K562 (cell line): ENCODE measurements around the gene RBMS3. TPM values are rescaled to one million over a fixed set of nuclear protein-coding genes. Genes with fewer than 3 reads are reported as not detected.

Experiments used
- ATAC-seq: fragments of 200-7000 bp; cut with Tn5 transposase; 3 replicates; pipeline ENCODE4 v1.9.1; 2020; ENCODE audit warnings: moderate library complexity
- BruUV-seq: library from RNA; stranded (reverse); fragments of 400-500 nt; replicated peaks from 2 replicates; lab custom pipeline; 2021; lab: Mats Ljungman, UMichigan
- CTCF ChIA-PET: fragments of 300-600 bp; formaldehyde crosslinking; extraction: SDS; loops from one replicate; lab custom pipeline; 2021; ENCODE audit warnings: low intra/inter-chr PET ratio; lab: Yijun Ruan, JAX
- POLR2A ChIA-PET: fragments of 300-600, 350-650 bp; sonication (Branson Sonifier 250); formaldehyde crosslinking; extraction: SDS; loops from one replicate; lab custom pipeline; 2021; ENCODE audit warnings: antibody characterized with exemption, inconsistent platforms; lab: Yijun Ruan, JAX
- DNase-seq, 4 experiments: peaks; one replicate each; pipeline versions ENCODE4 v3.0.0 to v3.0.0-alpha.2; 2011 to 2018; ENCODE audit warnings: low spot score in 3 of 4, mixed read lengths in 3 of 4; ENCODE audit errors: extremely low read depth in 1 of 4
- FAIRE-seq: peaks from 2 replicates; lab custom pipeline; 2011; peaks lifted over from hg19 to GRCh38; lab: Jason Lieb, UNC
- H2AFZ ChIP-seq: 2 replicates; pipeline ENCODE4 v1.6.0; 2011; ENCODE audit warnings: low read depth, low read length, control low read depth, inconsistent platforms
- H3K27ac ChIP-seq: fragments of 200-600 bp; 3 replicates; pipeline ENCODE4 v1.8.0; 2011; ENCODE audit warnings: low read depth, mild to moderate bottlenecking, control low read depth, inconsistent platforms, low read length, moderate library complexity, mixed read lengths; ENCODE audit errors: extremely low read depth
- H3K27me3 ChIP-seq, 2 experiments: fragments of 300-600 bp in 1 of 2; 2 replicates in 1 of 2; 3 replicates in 1 of 2; pipeline versions ENCODE4 v1.6.0 to v1.8.0; 2011; ENCODE audit warnings: inconsistent platforms in 2 of 2, low read length in 2 of 2, mild to moderate bottlenecking in 1 of 2, mixed read lengths in 1 of 2, moderate library complexity in 1 of 2; ENCODE audit not compliant: control insufficient read depth in 2 of 2, insufficient read depth in 2 of 2
- H3K36me3 ChIP-seq: fragments of 300-600 bp; 3 replicates; pipeline ENCODE4 v1.8.0; 2011; ENCODE audit warnings: mild to moderate bottlenecking, low read length, inconsistent platforms; ENCODE audit not compliant: control insufficient read depth, insufficient read depth
- H3K4me1 ChIP-seq, 2 experiments: fragments of 200-600 bp in 1 of 2; replicated peaks in 1 of 2; 2 replicates in 1 of 2; 3 replicates in 1 of 2; pipeline versions ENCODE4 v1.5.1 to v1.8.0; 2011; ENCODE audit warnings: inconsistent platforms in 2 of 2, low read length in 2 of 2, mild to moderate bottlenecking in 1 of 2, mixed read lengths in 1 of 2, moderate library complexity in 1 of 2; ENCODE audit not compliant: control insufficient read depth in 2 of 2, insufficient read depth in 2 of 2
- H3K4me2 ChIP-seq: 2 replicates; pipeline ENCODE4 v1.6.1; 2011; ENCODE audit warnings: low read length, control low read depth, inconsistent platforms, mixed read lengths; ENCODE audit not compliant: insufficient read depth
- H3K4me3 ChIP-seq: fragments of 200-600 bp; sonication (generic), shearing (Covaris generic); 2 replicates; pipeline ENCODE4 v1.5.1; 2016; ENCODE audit warnings: control low read depth, inconsistent platforms
- H3K79me2 ChIP-seq: fragments of 200-600 bp; 3 replicates; pipeline ENCODE4 v1.8.0; 2011; ENCODE audit warnings: low read length, inconsistent platforms; ENCODE audit not compliant: control insufficient read depth, insufficient read depth
- H3K9ac ChIP-seq, 2 experiments: 2 replicates each; pipeline versions ENCODE4 v1.6.0 to v1.6.1; 2011; ENCODE audit warnings: low read depth in 2 of 2, low read length in 2 of 2, control low read depth in 1 of 2, inconsistent platforms in 1 of 2, mild to moderate bottlenecking in 1 of 2, mixed read lengths in 1 of 2; ENCODE audit not compliant: insufficient read depth in 1 of 2
- H3K9me1 ChIP-seq: one replicate; pipeline ENCODE4 v1.6.0; 2011; ENCODE audit warnings: inconsistent platforms, mild to moderate bottlenecking, low read length, moderate library complexity; ENCODE audit not compliant: control insufficient read depth, insufficient read depth
- H3K9me3 ChIP-seq: replicated peaks from 2 replicates; pipeline ENCODE4 v1.5.1; 2011; ENCODE audit warnings: low read depth, low read length, inconsistent platforms; ENCODE audit not compliant: control insufficient read depth, insufficient read depth
- H4K20me1 ChIP-seq: replicated peaks from 2 replicates; pipeline ENCODE4 v1.6.1; 2011; ENCODE audit warnings: low read length, inconsistent platforms, mixed read lengths; ENCODE audit not compliant: control insufficient read depth, insufficient read depth
- ARID4B ChIP-seq: sonication (generic); formaldehyde crosslinking; IDR thresholded peaks from 2 replicates; pipeline ENCODE4 v1.8.0; 2022; ENCODE audit warnings: mild to moderate bottlenecking, missing genetic modification reagents
- BCLAF1 ChIP-seq, 2 experiments: fragments of 450-650 bp in 1 of 2; IDR thresholded peaks; 2 replicates each; pipeline ENCODE4 v1.6.1; 2011 to 2017; ENCODE audit warnings: low read depth in 2 of 2, antibody characterized with exemption in 1 of 2, borderline replicate concordance in 1 of 2, low read length in 1 of 2, mild to moderate bottlenecking in 1 of 2, mixed read lengths in 1 of 2; ENCODE audit not compliant: control insufficient read depth in 1 of 2
- CTCF ChIP-seq, 3 experiments: IDR thresholded peaks in 2 of 3; conservative IDR thresholded peaks in 1 of 3; 2 replicates each; pipeline ENCODE4 v1.5.1; 2011 to 2012; ENCODE audit warnings: low read length in 3 of 3, mild to moderate bottlenecking in 3 of 3, control low read depth in 2 of 3, improper control_type of control experiment in 1 of 3, inconsistent platforms in 1 of 3, low read depth in 1 of 3, mixed read lengths in 1 of 3, moderate library complexity in 1 of 3; ENCODE audit not compliant: insufficient read depth in 2 of 3
- HOXB6 ChIP-seq: fragments of 250-450 bp; sonication (Bioruptor Pico); IDR thresholded peaks from 2 replicates; pipeline ENCODE4 v1.5.1; 2022; ENCODE audit warnings: mild to moderate bottlenecking, borderline replicate concordance
- MTA1 ChIP-seq: fragments of 450-650 bp; IDR thresholded peaks from 2 replicates; pipeline ENCODE4 v1.6.1; 2017; ENCODE audit warnings: borderline replicate concordance
- MYBL2 ChIP-seq, 2 experiments: fragments of 450-650 bp in 1 of 2; sonication (generic) in 1 of 2; formaldehyde crosslinking in 1 of 2; IDR thresholded peaks; 2 replicates each; pipeline versions ENCODE4 v1.6.1 to v1.8.1; 2017 to 2022; ENCODE audit warnings: borderline replicate concordance in 1 of 2, inconsistent platforms in 1 of 2, low read depth in 1 of 2, mild to moderate bottlenecking in 1 of 2, missing genetic modification reagents in 1 of 2, moderate library complexity in 1 of 2
- PCBP1 ChIP-seq: fragments of 200-400 bp; formaldehyde crosslinking; IDR thresholded peaks from 2 replicates; pipeline ENCODE4 v1.6.1; 2018; ENCODE audit warnings: mild to moderate bottlenecking, low read depth, low read length; ENCODE audit not compliant: poor library complexity, severe bottlenecking
- THRAP3 ChIP-seq: fragments of 450-650 bp; IDR thresholded peaks from 2 replicates; pipeline ENCODE4 v1.6.1; 2016; ENCODE audit warnings: mild to moderate bottlenecking, inconsistent platforms, borderline replicate concordance
- ZNF280A ChIP-seq: fragments of 450-650 bp; IDR thresholded peaks from 2 replicates; pipeline ENCODE4 v1.6.1; 2018; ENCODE audit warnings: mild to moderate bottlenecking, low read depth; ENCODE audit not compliant: partially characterized antibody
- ZNF408 ChIP-seq: fragments of 250-450 bp; sonication (Bioruptor Pico); IDR thresholded peaks from 2 replicates; pipeline ENCODE4 v1.4.0; 2020; ENCODE audit warnings: low read depth, mild to moderate bottlenecking, moderate library complexity
- WGBS: fragments of 100-300 bp; shearing (Covaris generic); methylation state at CpG from one replicate; pipeline ENCODE4 v1.1.6; 2016; ENCODE audit warnings: low coverage, mixed read lengths; ENCODE audit not compliant: insufficient coverage; ENCODE audit errors: missing lambda C conversion rate; 5-methylcytosine and 5-hydroxymethylcytosine counted together
- in situ Hi-C: fragments of 300-500 bp; cut with MboI; formaldehyde crosslinking; loops from 4 replicates; pipeline ENCODE4 v1.15.0; 2018; ENCODE audit warnings: inconsistent platforms, mixed read lengths
- intact Hi-C: fragments of 100-400 bp; cut with micrococcal nuclease; formaldehyde crosslinking; loops from 2 replicates; pipeline ENCODE4 v1.14.2; 2022
- polyA plus RNA-seq, 8 experiments: library from polyadenylated mRNA; depleted of rRNA in 4 of 8; stranded (reverse) in 5 of 8; unstranded in 3 of 8; fragments of >200 nt; fragmentation: Nextera tagmentation in 2 of 8; fragmentation: Illumina TruSeq in 1 of 8; extraction: Ambion mirVana in 2 of 8; extraction: Trizol in 1 of 8; gene quantifications; 2 replicates each; pipeline versions ENCODE4 v1.2.1 to v1.2.3, GENCODE V29; 2011 to 2014; ENCODE audit warnings: inconsistent platforms in 1 of 8, missing spikeins in 1 of 8
- total RNA-seq, 7 experiments: library from RNA; depleted of rRNA in 6 of 7; stranded (reverse); fragments of >200 nt in 6 of 7; fragmentation: Illumina TruSeq in 2 of 7; extraction: Trizol in 2 of 7; gene quantifications; 2 replicates each; pipeline versions ENCODE4 v1.2.1 to v1.2.3, GENCODE V29; 2011 to 2021; ENCODE audit warnings: low replicate concordance in 1 of 7

Gene RBMS3
- total and polyA plus RNA-seq, 9 of the 15 experiments (the other 6 are each of a cell fraction or from before 2014, with no cell fraction given): 0.20 TPM; not detected in 8

DNA sequence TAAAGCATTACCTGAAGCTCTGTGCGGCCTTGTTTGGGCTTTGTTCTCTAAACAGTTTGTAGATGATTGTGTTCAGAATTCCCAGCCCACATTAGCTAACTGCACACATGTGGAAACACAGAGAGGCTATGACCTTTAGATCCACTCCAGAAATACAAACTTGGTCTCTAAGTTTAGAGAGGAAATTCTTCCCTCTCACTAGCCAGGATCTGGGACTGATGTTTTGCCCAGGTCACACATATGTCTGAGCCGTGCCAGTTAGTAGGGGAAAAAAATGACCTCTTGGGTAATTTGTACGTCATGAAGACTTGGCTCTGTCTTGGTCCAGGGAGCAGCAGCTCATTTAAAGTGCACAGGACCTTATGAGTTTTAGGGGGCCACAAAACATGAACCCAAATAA is 223.1 kb downstream of the RBMS3 start:
- no peaks in the 10 kb centered on the region for H4K20me1 ChIP-seq
- in situ Hi-C loops: no loop called here
- TF ChIP-seq THRAP3 (no peak), MTA1 (no peak), ZNF280A (no peak), BCLAF1 (IDR thresholded peaks at IDR 0.05; ENCODE audit: borderline replicate concordance in 1 of 2, control insufficient read depth in 1 of 2, low read depth in 2 of 2, low read length in 1 of 2) (no peak), ZNF408 (no peak), PCBP1 (no peak), HOXB6 (CRISPR knock-in tag) (no peak), ARID4B (CRISPR knock-in tag) (no peak), CTCF (IDR thresholded peaks at IDR 0.05 in 2 of 3, conservative IDR thresholded peaks at IDR 0.05 in 1 of 3; ENCODE audit: insufficient read depth in 2 of 3, low read depth in 1 of 3, low read length in 3 of 3) (no peak), MYBL2 (IDR thresholded peaks at IDR 0.05; ENCODE audit: low read depth) (no peak), MYBL2 (CRISPR knock-in tag; IDR thresholded peaks at IDR 0.05; ENCODE audit: borderline replicate concordance) (no peak)

More for the DNA sequence above, 223.1 kb downstream of the RBMS3 start:
- intact Hi-C loops: no loop called here
- H3K4me2 ChIP-seq: no peak overlapping the region
- no peak overlapping the region for H2AFZ ChIP-seq
- CTCF ChIA-PET: no interaction called here
- no peak overlapping the region for H3K27ac ChIP-seq
- H3K36me3 ChIP-seq: no peaks in the 10 kb centered on the region
- no peak for DNase-seq
- no TSS peak for BruUV-seq
- no peaks in the 10 kb centered on the region for H3K27me3 ChIP-seq
- no peak for FAIRE-seq
- H3K4me1 ChIP-seq: no peaks in the 10 kb centered on the region
- H3K9ac ChIP-seq: no peak overlapping the region
- no peaks in the 10 kb centered on the region for H3K79me2 ChIP-seq
- no peaks in the 10 kb centered on the region for H3K9me3 ChIP-seq
- H3K9me1 ChIP-seq: no peaks in the 10 kb centered on the region
- POLR2A ChIA-PET: no interaction called here
- WGBS: 0% methylated on average over 3 of the region's 3 CpGs
- no peak for ATAC-seq
- H3K4me3 ChIP-seq: no peak overlapping the region
